Spleen (tissue), 7 donors: ENCODE data around the gene TUBGCP4.
A peak's percentile ranks its signal among the peaks of the same experiment; 100 is the strongest.

Source experiments
- POLR2AphosphoS5 ChIP-seq, 3 donors: sonication (generic); formaldehyde crosslinking; IDR thresholded peaks; one replicate each; pipeline ENCODE4 v1.5.1; 2017; ENCODE audit warnings: antibody characterized with exemption in 3 of 3
- TF ChIP-seq, protein P1 (sequence below), 11 experiments: fragments of 200-600 bp in 7 of 11; fragments of 450-650 bp in 4 of 11; sonication (generic) in 4 of 11; IDR thresholded peaks in 8 of 11; conservative IDR thresholded peaks in 3 of 11; 1 replicate in 7 of 11; 2 replicates in 4 of 11; pipeline versions ENCODE4 v1.4.0 to v1.8.0; 2016 to 2021; ENCODE audit warnings: antibody characterized with exemption in 11 of 11, inconsistent platforms in 4 of 11, mild to moderate bottlenecking in 1 of 11
- donor health status: DM: no; HTN: no; CAD: no; lungs with moderate emphysema.
- donor health status: DM: no; HTN: no; CAD: no.
- donor health status: DM: no; HTN: no; CAD: no.

- TF ChIP-seq, protein P1, sequence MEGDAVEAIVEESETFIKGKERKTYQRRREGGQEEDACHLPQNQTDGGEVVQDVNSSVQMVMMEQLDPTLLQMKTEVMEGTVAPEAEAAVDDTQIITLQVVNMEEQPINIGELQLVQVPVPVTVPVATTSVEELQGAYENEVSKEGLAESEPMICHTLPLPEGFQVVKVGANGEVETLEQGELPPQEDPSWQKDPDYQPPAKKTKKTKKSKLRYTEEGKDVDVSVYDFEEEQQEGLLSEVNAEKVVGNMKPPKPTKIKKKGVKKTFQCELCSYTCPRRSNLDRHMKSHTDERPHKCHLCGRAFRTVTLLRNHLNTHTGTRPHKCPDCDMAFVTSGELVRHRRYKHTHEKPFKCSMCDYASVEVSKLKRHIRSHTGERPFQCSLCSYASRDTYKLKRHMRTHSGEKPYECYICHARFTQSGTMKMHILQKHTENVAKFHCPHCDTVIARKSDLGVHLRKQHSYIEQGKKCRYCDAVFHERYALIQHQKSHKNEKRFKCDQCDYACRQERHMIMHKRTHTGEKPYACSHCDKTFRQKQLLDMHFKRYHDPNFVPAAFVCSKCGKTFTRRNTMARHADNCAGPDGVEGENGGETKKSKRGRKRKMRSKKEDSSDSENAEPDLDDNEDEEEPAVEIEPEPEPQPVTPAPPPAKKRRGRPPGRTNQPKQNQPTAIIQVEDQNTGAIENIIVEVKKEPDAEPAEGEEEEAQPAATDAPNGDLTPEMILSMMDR (IDR thresholded peaks at IDR 0.05 in 8 of 11, conservative IDR thresholded peaks at IDR 0.05 in 3 of 11) = no peak
- TF ChIP-seq POLR2AphosphoS5 (IDR thresholded peaks at IDR 0.05) = peak in 1 of 3 donors; percentile 19
Measured at GRCh38 chr15:43420876-43421275, 50.0 kb downstream of the TUBGCP4 start.
